NCI-H1105 (cell line): ENCODE data around the gene GLI3.

Experiments
- DNase-seq: peaks from one replicate; lab custom pipeline; 2025; lab: John Stamatoyannopoulos, UW

GLI3 gene

GRCh38 chr7:42236266-42236975, 588 bp downstream of the GLI3 start:
- DNase-seq, result no peak

DNA sequence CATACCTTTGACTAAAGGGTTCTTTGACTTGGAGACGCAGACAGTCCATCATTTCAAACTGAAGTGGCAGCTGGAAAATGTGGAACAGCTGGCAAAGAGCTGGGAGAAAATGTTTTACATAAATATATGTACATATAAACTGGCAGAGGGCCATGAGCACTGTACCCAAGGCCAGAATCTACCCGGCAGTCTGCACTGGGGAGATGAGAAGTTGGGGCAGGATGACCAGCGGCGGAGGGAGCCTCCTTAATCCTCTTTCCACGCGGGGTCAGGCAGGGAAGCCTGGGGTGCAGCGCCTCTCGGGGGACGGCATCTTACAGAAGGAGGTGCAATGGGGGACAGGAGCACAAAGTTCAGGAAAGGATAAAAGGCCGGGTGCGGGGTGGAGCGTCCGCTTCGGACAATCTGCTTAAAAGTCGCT, 1.3 kb downstream of the GLI3 start:
- no peak for DNase-seq

DNA sequence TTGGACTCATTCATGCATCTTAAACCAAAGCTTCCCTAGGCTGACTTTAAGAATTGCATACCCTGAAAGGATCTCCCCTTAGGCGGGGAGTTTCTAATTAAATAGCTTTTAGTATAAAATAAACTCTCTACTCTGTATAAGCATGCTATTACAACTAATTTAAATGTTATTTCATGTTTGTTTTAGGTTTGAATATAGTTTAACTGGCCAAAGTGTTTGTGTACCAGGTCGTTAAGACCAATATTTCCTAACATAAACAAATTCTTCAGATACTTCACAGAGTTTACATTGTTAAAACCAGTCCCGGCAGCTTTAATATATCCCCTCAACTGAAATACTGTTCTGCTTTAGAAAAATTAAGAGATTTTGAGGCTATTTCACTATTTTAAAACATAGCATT, 2.3 kb downstream of the GLI3 start:
- DNase-seq, result no peak

DNA sequence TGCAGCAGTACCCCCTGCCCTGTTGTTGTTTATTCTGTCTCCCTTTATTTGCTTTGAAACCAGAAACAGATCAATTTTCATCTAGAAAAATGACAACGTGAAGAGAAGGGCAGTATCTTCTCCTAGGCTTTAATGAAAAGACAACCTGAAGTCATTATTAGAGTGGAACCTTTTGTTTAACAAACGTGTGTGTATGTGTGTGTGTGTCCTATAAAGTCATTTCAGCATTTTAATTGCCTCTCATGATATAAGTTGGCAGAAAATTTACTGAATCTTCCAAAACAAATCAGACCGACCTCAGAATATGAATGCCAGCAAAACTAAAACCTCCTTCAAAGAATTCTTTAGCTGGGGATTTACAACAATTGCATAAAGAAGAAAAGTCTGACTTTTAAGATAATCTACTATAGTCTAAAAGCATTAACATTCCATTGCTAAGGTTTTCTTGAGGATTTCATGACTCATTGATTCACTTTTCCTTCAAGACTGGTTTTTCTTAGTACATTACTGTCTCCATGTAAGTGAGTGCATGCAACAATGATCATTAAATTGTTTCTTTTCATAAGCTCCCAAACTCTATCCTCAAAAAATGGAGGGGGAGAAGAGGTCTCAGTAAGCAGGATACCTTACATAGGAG, 3.2 kb downstream of the GLI3 start:
- no peak for DNase-seq

DNA sequence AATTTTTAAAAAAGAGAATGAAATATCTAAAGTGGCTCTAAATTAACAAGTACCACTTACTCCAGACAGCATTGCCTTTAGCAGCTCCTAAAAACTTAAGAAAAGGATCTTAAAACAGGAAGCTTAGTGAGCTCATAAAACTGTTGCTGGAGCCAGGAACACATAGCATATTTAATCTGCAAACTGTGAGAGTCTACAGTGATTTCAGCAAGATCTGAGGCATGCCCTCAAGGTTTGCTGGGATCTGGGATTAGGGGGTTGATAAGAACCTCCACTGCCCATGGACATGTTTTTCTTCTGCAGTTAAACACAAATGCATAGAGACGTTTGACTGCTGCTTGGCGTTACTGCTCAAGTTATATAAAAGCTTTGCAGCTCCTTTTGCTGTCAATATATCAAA, 3.8 kb downstream of the GLI3 start:
- DNase-seq, result no peak

DNA sequence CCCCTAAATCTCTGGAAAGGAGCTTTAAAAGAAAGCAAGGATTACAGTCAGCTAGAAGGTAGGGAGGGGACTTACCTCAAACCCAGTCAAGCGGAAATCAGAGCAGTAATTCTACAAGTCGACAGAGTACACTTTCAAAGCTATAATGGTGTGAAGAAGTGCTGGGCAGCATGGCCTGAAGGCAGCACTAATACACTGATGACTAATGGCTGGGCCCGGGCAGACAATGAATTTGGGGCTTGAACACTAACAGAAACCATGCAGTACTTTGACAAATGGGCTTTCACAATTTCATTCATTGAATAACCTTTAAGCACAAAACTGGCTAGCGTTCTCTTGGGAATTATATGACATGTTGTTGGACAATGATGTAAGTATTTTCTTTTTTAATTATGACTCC, 4.7 kb downstream of the GLI3 start:
- DNase-seq, result no peak

DNA sequence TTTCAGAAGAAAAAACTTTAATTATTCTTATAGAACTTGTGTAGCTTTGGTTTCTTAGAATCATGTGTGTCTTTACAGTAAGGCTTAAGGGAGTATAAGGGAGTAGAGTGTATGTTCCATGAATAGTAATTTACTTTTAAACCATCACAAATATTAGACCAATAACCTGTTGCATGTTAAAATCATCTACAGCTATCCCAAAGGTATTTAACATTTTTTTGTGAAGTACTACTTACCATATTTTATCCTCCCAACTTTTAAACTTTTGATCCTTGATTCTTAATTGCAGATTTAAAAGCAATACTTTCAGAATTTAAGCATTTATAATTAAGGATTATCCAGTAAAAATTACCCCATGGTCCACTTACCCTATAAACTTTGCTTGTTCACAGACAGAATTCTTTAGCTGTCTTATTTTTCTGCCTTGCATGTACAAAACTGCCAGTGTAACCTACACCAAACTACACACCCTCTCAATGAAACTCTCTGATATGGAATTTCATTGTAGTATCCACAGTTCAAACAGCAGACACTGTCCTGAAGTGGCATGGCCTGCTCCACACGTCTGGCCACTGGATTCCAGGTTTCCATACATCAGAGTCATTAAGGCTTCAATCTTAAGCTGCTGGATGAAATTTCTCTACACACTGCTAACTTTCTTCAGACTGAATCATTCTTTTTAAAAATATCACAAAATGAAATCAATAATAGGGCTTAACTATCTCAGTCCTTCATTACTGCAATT, 5.8 kb downstream of the GLI3 start:
- no peak for DNase-seq

DNA sequence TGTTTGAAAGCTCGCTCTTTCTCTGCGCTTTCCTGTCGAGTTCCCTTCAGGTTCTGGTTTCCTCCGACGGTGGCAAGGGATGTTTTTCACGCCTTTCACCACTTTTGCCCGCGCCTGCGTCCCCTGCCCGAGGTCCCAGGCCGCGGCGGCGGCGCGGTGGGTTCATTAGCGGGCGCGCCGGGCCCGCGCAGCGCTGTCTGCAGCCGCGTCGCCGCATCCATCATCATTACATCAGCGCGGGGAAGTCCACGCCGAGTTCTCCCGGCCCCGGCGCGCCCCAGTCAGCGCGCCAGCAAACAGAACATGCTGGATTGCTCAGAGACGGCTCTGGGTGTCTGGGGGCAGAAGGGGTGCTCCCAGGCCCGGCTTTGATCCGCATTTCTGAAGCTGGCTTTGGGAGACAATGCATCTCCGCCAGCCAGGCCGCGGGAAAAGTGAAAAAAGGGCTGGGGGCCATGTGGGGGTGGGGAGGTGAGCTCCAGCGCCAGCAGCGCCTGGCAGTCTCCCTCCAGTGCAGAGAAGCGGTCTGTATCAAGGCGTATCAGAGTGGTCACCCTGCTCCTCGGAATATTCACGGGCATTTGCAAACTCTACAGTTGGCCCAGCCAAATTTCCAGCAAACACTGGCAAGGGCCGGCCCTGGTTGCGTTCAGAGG, 8.9 kb downstream of the GLI3 start:
- DNase-seq, result no peak

DNA sequence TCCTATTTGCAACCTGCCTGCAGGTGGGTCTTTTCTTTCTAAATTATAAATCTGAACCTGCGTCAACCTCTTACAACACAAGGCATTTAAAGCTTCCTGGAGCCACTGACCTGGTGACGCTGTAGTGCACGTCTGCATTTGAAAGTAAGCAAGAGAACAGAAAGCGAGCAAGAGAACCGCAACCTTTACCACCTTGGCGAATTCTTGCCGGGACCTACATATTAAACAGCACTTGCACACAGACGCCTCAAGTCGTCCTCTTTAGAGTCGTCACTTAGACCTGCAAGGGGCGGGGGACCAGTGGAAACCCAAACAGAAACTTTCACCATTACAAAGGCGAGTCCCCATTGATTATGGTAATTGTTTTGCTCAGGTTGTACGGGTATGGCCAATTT, 9.5 kb downstream of the GLI3 start:
- no peak for DNase-seq

DNA sequence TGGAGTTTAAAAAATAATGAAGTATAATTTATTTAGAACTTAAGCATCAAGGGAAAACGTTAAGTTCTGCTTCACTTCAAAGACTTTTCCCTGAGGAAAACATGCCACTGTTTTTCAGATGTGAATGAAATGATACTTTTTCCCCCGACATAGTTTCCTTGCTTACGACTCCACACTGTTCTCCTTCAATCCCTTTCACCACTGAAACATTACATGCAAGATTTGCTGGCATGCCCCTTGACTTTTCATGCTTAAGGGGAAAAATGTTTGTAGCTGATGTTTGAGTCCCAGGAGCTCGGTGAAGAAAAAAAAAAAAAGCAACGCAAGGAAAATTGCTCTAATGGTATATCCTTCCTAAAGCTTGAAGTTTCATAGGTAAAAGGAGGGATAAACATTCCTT, 10.0 kb downstream of the GLI3 start:
- no peak for DNase-seq

GRCh38 chr7:42226354-42226941, 10.6 kb downstream of the GLI3 start:
- no peak for DNase-seq

- DNase-seq, result no peak
Observed at GRCh38 chr7:42224391-42225003, 12.5 kb downstream of the GLI3 start.

DNA sequence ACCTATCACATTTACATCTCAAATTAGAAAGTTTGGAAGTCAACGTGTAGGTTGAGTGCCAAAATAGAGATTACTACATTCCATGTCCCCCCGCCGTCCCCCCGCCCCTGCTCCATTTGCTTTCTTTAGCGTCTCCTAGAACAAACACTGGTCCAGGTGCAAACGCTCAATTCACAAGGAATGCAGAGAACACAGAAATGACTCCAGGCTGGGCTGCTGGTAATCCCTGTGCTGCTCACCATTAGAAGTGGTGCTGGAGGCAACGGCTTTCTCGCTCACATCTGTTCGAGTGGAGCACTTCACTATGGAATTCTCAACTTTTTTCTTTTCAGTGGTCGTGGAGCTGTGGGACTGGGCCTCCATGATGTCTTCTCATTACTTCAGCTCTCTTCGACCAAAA, 14.1 kb downstream of the GLI3 start:
- no peak for DNase-seq

DNA sequence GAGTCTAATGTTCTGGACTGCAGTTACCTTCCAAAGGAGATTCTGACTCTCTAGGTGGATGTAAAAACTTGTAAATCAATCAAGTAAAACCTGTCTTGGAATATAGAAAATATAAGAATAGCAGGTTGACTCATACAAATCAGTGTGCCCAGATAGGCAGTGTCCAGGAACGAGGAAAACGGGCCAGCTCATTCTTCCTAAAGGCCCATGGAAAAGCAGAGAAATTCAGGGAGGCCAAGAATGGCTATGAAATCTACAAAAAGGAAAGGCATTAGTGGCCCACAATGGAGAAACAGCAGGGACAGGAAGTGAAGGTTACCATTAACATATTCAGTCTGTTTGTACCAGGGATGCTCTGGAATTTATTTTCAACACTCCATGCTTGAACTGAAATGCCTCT, 14.9 kb downstream of the GLI3 start:
- no peak for DNase-seq

- no peak for DNase-seq
Observed at GRCh38 chr7:42221304-42221703, 15.7 kb downstream of the GLI3 start.

- DNase-seq, result no peak
Observed at GRCh38 chr7:42219447-42219846, 17.6 kb downstream of the GLI3 start.

DNA sequence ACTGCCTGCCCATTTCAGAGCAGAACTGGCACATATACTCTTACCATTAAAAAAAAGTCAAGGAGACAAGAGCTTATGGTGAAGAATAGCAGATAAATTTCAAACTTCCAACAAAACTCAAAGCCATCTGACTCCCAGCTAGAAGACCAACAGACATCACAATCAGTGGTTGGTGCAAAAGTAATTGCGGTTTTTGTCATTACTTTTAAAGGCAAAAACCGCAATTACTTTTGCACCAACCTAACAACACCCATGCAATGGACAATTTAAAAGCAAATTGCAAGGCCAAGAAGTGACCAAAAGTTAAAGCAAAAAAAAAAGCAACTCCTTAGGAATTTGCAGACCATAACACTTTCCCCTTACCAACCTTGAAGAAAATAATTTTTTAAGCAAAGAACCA, 18.8 kb downstream of the GLI3 start:
- no peak for DNase-seq

DNA sequence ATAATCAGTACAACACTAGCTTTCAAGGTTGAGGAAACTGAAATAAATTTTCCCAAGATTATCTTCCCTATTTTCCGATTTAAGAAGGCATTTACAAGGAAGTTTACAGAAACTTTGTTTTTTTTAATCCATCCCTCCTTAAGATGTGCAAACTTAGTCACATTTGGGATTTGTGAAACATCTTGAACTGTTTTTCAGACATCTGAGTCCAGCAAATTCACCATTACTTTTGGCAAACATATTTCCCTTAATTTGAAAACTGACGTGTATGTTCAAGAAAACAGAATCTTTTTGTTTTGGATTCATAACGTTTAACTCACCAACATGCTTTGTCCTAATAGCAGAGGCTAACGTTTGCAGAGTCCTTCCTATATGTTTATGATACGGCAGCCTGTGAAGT, 19.5 kb downstream of the GLI3 start:
- DNase-seq, result no peak

DNA sequence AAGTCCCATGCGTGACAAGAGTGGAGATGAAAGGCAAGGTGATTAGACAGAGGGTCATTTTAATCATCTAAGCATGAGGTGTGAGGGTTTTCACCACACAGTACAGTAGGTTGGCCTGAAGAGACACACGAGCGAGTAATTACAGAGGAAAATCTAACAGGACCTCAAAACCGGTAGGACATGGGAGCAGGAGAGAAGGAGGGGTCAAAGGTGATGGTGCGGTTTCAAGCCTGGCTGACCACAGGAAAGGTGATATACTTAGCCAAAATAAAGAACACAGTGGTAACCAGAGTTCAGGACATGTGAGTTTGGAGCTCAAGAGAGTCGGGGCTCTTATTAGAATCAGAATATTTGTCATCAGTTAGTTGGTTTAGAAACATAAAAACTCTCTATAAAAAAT, 20.0 kb downstream of the GLI3 start:
- DNase-seq, result no peak

GRCh38 chr7:42214060-42214679, 22.8 kb downstream of the GLI3 start:
- DNase-seq, result no peak

DNA sequence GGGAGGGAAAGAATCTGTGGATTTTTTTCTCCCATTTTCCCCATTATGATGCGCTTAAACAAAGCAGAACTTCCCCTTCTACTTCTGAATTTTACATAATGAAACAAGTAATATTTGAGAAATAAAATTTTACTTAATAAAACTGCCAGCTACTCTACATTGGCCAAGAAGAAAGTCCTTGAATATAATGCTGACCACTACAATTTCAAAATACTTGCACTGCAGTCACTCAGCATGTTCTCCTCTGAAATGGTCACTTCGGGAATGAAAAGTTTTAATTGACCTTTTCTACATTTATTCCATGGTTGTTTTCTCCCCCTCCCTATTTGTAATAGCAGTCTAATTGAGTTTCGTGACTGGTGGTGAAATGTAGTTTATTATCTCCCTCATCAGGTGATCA, 23.9 kb downstream of the GLI3 start:
- no peak for DNase-seq
